HG03139 (cell line): Measurements from ENCODE around the gene EHMT1.

ENCODE experiments used
- ATAC-seq: cut with Tn5 transposase; IDR thresholded peaks from one replicate; pipeline ENCODE4 v1.9.1; 2021; ENCODE audit not compliant: unreplicated experiment

The EHMT1 gene

DNA sequence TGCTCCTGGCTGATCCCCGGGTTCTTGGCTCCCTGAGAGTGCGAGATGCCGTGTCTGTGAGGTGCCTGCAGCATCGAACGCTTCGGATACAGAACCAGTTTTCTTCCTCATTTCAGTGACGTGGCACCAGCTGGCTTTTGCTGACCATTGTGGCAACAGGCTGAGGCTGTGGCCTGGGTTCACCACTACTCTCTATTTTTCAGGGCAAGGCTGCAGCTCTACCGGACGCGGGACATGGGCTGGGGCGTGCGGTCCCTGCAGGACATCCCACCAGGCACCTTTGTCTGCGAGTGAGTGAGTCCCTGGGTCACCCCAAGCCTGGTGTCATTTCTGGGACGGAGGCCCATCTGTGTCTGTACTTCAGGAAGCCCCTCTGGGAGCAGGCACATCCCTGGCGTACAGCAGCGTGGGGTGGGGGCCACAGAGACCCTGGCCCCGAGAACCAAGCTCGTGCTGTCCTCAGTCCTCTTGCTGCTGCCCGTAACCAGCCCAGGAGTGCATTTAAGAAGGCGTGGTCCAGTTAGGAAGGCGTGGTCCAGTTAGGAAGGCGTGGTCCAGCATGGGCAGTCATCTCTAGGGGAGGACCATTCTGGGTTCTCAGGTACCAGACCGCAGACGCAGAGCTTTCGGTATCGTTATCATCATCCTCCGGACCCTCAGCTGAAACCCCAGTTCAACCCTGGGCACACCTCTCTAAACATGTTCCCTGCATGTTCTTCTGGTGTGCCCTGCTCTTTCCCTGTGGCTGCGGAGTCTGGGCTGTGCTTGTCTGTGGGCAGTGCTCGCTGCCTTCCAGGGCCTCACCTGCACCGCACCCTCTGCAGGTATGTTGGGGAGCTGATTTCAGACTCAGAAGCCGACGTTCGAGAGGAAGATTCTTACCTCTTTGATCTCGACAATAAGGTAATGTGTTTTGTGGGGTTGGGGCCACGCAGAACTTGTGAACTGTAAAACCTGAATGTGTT lies 198.7 kb downstream of the EHMT1 start:
- ATAC-seq: no peak

- ATAC-seq: no peak
Measured at GRCh38 chr9:137818286-137818685, 199.5 kb downstream of the EHMT1 start.

DNA sequence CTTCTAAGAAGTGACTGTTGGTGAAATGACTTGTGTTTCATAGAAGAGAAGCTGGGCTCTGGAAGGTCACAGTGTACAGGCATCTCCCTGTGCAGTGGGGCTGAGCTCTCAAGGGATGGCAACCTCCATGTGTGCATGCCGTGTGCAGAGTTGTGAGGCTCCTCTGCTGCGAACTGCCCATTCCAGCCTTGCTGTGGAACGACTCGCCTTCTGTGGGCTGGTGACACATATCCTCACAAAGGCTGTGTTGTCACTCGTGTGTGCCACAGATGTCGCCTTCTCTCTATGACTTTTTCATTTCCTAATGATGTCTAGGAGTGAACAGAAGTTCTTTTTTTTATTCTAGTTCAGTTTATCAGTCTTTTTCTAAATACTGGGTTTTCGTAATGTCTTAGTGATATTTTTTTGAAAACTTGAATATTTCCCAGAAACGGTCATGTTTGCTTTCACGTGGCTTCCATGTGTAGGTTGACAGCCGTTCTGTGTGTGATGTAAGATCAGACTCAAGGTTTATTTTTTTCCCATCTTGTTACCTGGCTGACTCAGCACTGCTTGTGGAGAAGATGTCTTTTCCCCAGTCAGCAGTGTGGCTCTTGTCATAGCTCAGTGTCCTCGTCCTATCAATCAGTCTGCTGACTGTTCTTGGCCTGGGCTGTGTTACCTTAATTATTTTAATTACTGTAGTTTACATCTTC lies 201.5 kb downstream of the EHMT1 start:
- no peak for ATAC-seq

DNA sequence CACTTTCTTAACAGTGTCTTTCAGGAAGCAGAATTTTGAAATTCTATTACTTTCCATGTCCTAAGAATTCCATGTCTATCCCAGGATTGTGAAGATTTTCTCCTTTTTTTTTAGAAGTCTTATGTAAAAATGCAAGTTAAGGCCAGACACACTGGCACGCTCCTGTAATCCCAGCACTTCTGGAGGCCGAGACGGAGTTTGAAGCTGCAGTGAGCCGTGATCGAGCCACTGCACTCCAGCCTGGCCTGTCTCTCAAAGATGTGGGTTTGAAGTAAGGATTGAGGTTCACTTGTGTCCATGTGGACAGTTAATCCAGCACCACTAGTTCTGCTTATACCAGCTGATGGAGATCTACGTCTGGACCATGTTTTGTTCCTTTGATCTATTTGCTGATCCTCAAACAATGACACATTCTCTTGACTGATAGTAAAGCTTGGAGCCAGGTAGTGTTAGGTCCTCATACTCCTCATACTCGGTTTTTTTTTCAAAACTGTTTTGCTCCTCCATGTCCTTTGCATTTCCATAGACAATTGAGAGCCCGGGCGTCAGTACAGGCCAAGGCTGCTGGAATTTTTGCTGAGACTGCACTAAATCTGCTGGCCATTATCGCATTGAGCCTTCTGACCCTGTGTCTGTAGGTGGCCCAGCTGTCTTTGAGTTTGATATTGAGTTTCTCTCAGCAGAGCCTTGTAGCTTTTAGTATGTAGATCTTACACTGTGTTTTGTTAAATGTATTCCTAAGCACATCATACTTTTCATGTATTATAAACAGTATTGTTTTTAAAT lies 205.4 kb downstream of the EHMT1 start:
- ATAC-seq: no peak

DNA sequence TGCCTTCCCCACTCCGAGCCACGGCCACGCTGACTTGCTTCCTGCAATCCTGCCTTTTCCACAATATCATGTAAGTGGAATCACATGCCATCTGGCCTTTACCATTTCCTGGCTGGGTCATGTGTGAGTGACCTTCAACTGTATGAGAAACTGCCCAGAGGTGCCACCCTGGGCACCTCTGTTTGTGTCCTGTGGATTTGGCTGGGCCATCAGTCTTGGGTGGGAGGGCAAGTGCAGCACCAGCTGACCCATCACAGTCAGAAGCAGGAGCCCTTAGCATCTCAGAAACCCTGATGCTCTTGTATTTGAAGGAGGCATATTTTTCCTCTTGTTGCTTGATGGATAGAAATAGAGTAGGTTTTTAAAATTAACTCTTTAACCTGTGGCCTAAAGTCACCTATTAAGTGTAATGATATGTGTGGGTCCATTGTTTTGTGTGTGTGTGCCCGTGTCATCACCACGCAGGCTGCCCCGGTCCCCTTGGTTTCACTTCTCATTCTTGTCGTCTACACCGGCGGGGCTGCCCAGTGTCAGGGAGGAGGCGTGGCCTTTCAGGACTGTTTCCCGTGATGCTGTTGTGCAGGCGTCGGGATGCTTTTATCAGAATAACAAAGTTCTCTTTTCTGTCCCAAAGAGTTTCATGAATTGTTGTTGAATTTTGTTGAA lies 206.7 kb downstream of the EHMT1 start:
- no peak for ATAC-seq

GRCh38 chr9:137827908-137828526 lies 209.2 kb downstream of the EHMT1 start:
- ATAC-seq: no peak

DNA sequence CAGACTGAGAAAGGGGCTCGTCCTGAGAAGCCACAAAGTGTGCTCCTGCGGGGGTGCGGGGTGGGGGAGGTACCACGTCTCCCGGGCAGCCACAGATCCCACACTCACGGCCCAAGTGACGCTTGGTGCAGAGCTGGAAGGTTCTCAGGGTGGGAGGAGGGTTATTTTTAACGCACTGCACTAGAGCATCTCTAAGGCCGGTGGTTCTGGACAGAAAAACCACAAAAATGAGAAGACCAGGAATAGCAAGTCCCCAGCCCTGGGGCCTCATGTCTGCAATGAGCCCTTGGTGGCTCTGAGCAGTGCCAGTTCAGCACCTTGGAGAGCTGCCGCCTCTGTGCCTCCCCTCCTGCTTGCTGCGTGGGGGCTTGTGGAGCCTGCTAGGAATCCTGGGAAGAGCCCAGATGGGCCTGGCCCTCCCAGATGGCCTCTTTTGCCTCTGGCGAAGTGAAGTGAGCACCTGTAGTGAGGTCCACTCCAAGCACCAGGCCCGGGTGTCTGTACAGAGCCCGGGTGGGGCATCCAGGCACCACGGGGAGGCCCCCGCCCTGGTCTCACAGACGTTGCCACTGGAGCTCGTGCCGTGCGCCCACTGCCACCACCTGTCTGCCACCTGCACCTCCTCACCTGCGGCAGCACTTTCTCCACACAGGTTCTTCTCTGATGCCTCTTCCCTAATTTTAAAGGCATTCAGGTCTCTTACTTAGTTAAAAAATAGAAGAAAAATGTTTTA lies 209.9 kb downstream of the EHMT1 start:
- ATAC-seq: no peak

DNA sequence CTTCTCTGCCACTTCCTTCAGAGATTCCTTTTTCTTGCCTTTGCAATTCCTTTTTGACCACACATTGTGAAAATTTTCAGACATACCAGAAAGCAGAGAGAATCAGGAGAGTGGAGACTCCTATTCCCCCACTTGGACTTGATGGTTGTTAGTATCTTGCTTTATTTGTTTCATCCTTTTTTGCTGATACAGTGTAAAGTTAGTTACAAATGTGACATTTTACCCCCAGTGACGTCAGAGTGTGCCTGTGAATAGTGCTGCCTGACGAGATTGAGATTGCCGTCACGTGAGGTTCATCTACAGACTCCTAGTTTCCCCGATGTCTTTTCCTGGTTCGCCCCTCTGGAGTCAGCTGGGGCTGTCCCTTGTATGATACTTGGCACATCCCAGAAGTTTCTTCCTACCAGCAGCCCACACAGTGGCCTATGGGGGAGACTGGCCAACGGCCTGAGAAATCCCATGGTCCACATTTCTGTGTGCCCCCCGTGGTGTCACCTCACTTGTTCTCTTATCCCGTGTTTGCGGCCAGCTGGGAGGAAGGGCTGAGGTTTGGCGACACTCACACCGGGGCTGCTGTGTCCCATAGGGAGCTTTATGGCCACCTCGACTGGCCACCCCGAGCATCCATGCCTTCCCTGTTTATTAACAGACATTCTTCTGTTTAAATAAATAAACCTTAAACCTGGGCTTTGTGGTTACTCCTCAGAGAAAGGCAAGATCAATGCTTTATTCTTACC lies 210.6 kb downstream of the EHMT1 start:
- ATAC-seq: no peak

DNA sequence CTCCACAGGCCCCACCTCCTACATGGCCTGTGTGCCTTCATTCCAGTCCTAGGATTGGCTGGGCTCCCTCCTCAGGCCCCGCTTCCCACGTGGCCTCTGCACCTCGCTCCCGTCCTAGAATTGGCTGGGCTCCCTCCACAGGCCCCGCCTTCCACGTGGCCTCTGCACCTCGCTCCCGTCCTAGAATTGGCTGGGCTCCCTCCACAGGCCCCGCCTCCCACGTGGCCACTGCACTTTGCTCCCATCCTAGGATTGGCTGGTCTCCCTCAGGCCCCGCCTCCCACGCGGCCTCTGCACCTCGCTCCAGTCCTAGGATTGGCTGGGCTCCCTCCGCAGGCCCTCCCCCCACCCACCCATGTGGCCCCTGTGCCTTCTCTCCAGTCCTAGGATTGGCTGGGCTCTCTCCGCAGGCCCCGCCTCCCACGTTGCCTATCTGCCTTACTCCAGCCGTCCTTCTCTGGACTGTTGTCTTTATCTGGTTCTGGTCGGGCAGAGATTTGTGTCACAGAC lies 213.4 kb downstream of the EHMT1 start:
- no peak for ATAC-seq

- ATAC-seq: no peak
Measured at GRCh38 chr9:137832830-137833590, 214.2 kb downstream of the EHMT1 start.

DNA sequence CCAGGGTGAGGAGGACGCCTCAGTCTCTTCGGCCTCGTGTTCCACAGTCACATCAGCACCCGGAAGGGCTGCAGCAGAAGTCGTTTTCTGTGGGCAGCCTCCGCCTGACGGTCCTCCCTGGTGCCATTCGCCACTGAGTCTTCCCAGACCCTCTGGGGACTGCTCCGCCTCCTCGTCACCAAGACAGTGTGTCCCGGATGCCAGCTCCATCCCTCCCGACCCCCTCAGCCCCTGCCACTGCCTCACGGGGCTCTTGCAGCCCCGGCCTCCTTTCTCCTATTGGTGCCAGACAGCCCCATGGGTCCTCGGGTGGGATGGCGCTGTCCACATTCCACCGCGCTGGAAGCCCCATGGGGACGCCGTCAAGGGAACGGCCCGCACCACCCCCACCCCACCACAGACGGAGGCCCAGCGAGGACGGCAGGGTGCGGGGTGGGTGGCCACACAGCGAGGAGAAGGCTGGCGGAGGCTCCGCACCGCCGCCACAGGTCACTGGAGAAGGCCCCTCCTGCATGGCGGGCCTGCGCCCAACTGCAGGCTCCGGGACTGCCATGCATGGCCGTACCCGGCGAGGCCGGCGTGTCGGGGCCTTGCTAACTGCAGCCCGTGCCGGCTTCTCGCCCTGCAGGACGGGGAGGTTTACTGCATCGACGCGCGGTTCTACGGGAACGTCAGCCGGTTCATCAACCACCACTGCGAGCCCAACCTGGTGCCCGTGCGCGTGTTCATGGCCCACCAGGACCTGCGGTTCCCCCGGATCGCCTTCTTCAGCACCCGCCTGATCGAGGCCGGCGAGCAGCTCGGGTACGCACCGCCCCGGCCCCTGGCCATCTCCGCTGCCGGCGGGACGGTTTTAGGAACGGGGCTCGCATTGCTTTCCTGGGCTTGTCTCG lies 215.2 kb downstream of the EHMT1 start:
- no peak for ATAC-seq

GRCh38 chr9:137834846-137835546 lies 216.2 kb downstream of the EHMT1 start:
- no peak for ATAC-seq

- ATAC-seq: no peak
Measured at GRCh38 chr9:137836151-137836830, 217.5 kb downstream of the EHMT1 start.

DNA sequence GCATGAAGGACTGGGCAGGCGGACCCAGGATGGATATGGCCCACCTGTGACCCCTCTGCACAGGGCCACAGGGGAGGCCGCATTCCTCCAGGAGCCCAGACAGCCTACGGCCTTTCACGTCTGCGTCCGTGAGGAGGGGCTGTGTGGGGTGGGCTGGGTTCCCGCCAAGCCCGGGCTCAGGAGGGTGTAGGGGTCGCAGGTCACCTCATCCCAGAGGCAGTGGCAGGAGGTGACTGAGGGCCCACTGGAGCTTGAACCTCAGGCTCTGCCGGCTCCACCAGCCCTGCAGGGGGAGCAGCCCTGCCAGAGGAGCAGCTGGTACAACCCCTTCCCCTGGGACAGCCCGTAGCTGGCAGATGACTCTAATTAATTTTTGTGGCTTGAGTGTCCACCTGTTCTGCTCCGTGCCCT lies 218.0 kb downstream of the EHMT1 start:
- no peak for ATAC-seq

DNA sequence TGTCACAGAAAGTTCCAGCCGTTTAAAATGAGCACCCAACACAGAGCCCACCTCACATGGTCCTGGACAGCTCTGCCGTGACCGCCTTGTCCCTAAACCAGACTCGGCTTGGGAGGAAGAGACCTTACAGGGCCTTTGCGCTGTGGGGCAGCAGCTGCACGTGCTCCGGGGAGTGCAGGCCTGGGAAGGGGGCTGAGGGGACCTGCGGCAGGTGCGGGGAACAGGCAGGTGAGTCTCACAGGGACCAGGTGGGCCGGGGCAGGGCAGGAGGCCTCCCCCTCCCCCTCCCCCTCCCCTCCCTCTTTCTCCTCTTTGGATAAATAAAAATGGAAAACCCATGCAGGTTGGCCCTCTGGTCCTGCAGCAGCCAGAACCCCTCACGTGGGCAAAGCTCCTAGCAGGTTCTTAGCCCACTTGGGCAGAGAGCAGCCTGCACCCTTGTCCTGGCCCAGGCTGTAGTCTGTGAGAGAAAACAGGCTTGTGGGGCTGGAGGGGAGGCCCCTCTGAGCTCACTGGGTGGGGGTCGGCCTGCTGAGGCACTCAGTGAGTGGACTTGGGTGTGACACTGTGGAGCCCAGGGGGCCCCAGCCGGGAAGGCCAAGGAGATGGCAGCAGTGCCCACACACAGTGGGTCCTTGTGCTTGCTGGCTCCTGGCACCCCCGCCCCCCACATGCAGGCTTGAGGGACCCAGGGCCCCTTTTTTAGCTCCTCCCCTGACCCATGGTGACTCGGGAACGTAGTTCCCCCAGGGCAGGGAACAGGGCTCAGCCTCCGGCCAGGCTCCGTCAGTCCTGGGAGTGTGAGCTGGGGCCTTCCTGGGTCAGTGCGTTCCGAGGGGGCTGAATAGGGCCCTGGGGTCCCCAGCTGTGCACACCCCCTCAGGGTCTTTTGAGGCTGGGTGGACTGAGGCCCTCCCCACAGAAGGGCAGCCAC lies 218.8 kb downstream of the EHMT1 start:
- no peak for ATAC-seq
